Measurements from ENCODE around the gene CTSD. TPM values are rescaled to one million over a fixed set of nuclear protein-coding genes. Genes with fewer than 3 reads are reported as not detected.

Gene CTSD
- polyA plus RNA-seq, 2 of the 4 experiments (the other 2 are of a cell fraction), result 74.0 to 310 TPM

DNA sequence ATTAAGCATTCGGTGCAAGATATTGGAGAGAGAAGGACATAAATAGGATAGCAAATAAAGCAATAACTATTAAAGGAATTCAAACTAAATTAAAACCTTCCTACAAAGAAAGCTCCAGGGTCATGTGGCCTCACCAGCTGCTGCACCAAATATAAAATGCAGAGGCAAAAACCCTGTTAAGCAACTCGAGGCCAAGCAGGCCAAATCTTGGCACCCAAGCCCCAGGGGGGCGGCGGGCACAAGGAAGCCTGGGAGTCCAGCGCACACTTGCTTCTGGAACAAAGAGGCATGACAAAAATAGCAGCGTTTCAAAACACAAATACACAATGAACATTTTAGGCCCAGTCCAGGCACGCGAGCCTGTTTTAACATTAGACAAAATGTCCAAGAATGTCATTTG lies 46.0 kb downstream of the CTSD start:
- no peak overlapping the region for H3K27ac ChIP-seq
- no peak overlapping the region for H3K4me2 ChIP-seq
- no peaks in the 10 kb centered on the region for H3K9me3 ChIP-seq
- ChIA-PET POLR2A (no interaction called here), CTCF (interaction anchor here (0.7 to 2.4 kb wide), 9 partner anchors 13 to 814 kb away, joined by 3 to 16 read pairs (median 4); no protein-coding TSS in a partner anchor)
- ATAC-seq (no peak), FAIRE-seq (no peak), DNase-seq (ENCODE audit: low read depth in 1 of 2, low spot score in 1 of 2) (no peak)
- H3K4me1 ChIP-seq, result no peaks in the 10 kb centered on the region
- WGBS (ENCODE audit: missing lambda C conversion rate), result 71% methylated on average over 8 of the region's 8 CpGs
- TF ChIP-seq HEYL (CRISPR knock-in tag; IDR thresholded peaks at IDR 0.05), result no peak
- no peak for TF ChIP-seq CBX2 (IDR thresholded peaks at IDR 0.05; ENCODE audit: borderline replicate concordance, low read depth)
- no peak for TF ChIP-seq CHD2 (IDR thresholded peaks at IDR 0.05; ENCODE audit: low read length, partially characterized antibody)
- TF ChIP-seq, protein P1, sequence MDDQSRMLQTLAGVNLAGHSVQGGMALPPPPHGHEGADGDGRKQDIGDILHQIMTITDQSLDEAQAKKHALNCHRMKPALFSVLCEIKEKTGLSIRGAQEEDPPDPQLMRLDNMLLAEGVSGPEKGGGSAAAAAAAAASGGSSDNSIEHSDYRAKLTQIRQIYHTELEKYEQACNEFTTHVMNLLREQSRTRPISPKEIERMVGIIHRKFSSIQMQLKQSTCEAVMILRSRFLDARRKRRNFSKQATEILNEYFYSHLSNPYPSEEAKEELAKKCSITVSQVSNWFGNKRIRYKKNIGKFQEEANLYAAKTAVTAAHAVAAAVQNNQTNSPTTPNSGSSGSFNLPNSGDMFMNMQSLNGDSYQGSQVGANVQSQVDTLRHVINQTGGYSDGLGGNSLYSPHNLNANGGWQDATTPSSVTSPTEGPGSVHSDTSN (IDR thresholded peaks at IDR 0.05), result no peak
- no peak for TF ChIP-seq HDAC2 (IDR thresholded peaks at IDR 0.05)
- TF ChIP-seq SMC3 (IDR thresholded peaks at IDR 0.05), result no peak
- no peak for TF ChIP-seq RARB (CRISPR knock-in tag; IDR thresholded peaks at IDR 0.05)
- TF ChIP-seq GATA3 (IDR thresholded peaks at IDR 0.05; ENCODE audit: borderline replicate concordance), result no peak
- TF ChIP-seq ZNF302 (CRISPR knock-in tag; IDR thresholded peaks at IDR 0.05), result no peak
- no peak for TF ChIP-seq JUN (IDR thresholded peaks at IDR 0.05)
- no peak for TF ChIP-seq EHMT2 (IDR thresholded peaks at IDR 0.05; ENCODE audit: low read depth)
- TF ChIP-seq ESRRA (IDR thresholded peaks at IDR 0.05; ENCODE audit: borderline replicate concordance, low read length), result no peak
- no peak for TF ChIP-seq MAFK (IDR thresholded peaks at IDR 0.05; ENCODE audit: partially characterized antibody)
- TF ChIP-seq ZC3H11A (IDR thresholded peaks at IDR 0.05), result no peak
- TF ChIP-seq, protein P2, sequence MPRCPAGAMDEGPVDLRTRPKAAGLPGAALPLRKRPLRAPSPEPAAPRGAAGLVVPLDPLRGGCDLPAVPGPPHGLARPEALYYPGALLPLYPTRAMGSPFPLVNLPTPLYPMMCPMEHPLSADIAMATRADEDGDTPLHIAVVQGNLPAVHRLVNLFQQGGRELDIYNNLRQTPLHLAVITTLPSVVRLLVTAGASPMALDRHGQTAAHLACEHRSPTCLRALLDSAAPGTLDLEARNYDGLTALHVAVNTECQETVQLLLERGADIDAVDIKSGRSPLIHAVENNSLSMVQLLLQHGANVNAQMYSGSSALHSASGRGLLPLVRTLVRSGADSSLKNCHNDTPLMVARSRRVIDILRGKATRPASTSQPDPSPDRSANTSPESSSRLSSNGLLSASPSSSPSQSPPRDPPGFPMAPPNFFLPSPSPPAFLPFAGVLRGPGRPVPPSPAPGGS (IDR thresholded peaks at IDR 0.05), result no peak
- TF ChIP-seq HOXB5 (CRISPR knock-in tag; IDR thresholded peaks at IDR 0.05), result no peak
- no peak overlapping the region for H3K4me3 ChIP-seq

DNA sequence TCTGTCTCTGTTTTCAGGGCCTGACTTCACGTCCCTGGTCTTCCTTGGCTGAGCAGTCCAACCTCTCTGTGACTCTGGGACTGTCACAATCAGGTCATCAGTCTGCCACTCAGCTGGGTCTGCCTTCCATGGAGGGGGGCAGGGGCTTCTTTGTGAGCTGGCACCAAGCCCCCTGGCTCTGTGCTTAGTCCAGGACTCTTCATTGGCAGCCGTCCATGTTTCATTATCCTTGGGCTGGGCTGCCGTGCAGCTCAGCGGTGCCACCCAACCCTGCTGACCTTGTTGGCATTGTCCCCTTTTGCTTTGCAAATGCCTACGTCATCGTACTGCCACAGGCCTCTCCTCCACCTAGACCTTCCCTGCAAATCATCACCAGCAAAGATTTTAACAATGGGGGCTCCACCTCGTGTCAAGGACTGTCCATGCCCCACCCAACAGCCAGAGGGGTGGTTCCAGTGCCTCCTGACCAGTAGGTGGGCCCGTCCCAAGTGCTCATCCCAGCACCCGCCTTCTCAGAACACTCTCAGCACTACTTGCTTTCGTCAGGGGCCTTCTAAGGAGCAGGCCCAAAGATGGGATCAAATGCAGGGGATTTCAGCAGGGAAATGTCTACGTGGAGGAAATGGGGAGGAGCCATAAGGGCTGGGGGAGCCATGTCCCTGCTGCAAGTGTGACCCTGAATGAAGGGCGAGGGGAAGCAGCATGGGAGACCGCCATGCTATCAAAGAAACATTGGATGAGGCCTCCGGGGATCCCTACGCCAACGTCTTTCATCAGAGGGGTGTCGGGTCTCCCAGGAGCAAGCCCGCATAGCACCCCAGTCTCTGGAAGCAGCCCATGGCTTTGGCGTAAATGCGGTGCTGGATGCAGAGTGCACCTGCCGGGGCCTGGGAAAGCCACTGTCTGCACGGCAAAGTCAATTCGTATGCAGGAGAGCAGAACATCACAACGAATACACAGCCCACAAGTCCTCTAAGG lies 48.5 kb downstream of the CTSD start:
- no peak overlapping the region for H3K4me2 ChIP-seq
- no peak for DNase-seq (ENCODE audit: low read depth in 1 of 2, low spot score in 1 of 2)
- no peaks in the 10 kb centered on the region for H3K4me1 ChIP-seq
- H3K4me3 ChIP-seq, result no peak overlapping the region
- ChIA-PET POLR2A (no interaction called here), CTCF (interaction anchor here (0.7 to 3.6 kb wide), 5 partner anchors 7 to 167 kb away, joined by 3 to 25 read pairs (median 4); no protein-coding TSS in a partner anchor)
- H3K27ac ChIP-seq, result no peak overlapping the region
- TF ChIP-seq TP53 (CRISPR knock-in tag; IDR thresholded peaks at IDR 0.05), result no peak
- no peak for TF ChIP-seq NFE2L2 (conservative IDR thresholded peaks at IDR 0.05; ENCODE audit: low read length)
- no peak for TF ChIP-seq SMC3 (IDR thresholded peaks at IDR 0.05)
- FAIRE-seq, result no peak
- ATAC-seq, result no peak
- WGBS (ENCODE audit: missing lambda C conversion rate), result 74% methylated on average over 24 of the region's 24 CpGs
- H3K9me3 ChIP-seq, result no peaks in the 10 kb centered on the region

DNA sequence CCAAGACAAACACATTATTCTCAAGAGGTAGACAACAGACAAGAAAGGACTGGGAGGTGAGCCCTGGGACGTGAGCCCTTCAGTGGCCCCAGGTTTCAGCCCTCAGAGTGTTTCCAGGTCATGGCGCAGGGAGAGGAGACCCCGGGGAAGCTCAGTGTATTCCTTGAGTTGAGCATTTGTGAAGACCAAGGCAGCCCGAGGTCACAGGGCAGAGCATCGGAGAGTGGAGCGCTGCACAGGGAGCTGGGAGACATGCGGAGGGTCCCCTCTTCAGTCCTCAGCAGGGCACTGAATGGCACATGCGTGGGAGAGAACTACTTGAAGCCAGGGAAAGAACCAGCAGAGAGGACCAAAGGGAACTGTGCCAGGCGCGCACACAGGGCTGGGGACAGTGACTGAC lies 55.0 kb downstream of the CTSD start:
- no peak for ATAC-seq
- Histone ChIP-seq H3K4me3 (no peak overlapping the region), H3K4me1 (peaks cover 3% of the 10 kb centered on the region; the same call in 1 of the 3 replicates), H3K27ac (no peak overlapping the region), H3K4me2 (no peak overlapping the region), H3K9me3 (no peaks in the 10 kb centered on the region)
- DNase-seq (ENCODE audit: low read depth in 1 of 2, low spot score in 1 of 2), result no peak
- 64% methylated on average over 10 of the region's 10 CpGs for WGBS (ENCODE audit: missing lambda C conversion rate)
- POLR2A ChIA-PET, result no interaction called here
- CTCF ChIA-PET, result interaction anchor here (1.1 to 10.5 kb wide), 8 partner anchors 7 to 293 kb away, joined by 3 to 97 read pairs (median 4); partner anchors contain the start of gene SYT8
- FAIRE-seq, result no peak
- TF ChIP-seq, protein P3, sequence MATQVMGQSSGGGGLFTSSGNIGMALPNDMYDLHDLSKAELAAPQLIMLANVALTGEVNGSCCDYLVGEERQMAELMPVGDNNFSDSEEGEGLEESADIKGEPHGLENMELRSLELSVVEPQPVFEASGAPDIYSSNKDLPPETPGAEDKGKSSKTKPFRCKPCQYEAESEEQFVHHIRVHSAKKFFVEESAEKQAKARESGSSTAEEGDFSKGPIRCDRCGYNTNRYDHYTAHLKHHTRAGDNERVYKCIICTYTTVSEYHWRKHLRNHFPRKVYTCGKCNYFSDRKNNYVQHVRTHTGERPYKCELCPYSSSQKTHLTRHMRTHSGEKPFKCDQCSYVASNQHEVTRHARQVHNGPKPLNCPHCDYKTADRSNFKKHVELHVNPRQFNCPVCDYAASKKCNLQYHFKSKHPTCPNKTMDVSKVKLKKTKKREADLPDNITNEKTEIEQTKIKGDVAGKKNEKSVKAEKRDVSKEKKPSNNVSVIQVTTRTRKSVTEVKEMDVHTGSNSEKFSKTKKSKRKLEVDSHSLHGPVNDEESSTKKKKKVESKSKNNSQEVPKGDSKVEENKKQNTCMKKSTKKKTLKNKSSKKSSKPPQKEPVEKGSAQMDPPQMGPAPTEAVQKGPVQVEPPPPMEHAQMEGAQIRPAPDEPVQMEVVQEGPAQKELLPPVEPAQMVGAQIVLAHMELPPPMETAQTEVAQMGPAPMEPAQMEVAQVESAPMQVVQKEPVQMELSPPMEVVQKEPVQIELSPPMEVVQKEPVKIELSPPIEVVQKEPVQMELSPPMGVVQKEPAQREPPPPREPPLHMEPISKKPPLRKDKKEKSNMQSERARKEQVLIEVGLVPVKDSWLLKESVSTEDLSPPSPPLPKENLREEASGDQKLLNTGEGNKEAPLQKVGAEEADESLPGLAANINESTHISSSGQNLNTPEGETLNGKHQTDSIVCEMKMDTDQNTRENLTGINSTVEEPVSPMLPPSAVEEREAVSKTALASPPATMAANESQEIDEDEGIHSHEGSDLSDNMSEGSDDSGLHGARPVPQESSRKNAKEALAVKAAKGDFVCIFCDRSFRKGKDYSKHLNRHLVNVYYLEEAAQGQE (IDR thresholded peaks at IDR 0.05), result no peak
- no peak for TF ChIP-seq TP53 (CRISPR knock-in tag; IDR thresholded peaks at IDR 0.05)
- TF ChIP-seq FOSB (CRISPR knock-in tag; IDR thresholded peaks at IDR 0.05), result no peak
- TF ChIP-seq TFCP2L1 (CRISPR knock-in tag; IDR thresholded peaks at IDR 0.05), result no peak
- TF ChIP-seq, protein P4, sequence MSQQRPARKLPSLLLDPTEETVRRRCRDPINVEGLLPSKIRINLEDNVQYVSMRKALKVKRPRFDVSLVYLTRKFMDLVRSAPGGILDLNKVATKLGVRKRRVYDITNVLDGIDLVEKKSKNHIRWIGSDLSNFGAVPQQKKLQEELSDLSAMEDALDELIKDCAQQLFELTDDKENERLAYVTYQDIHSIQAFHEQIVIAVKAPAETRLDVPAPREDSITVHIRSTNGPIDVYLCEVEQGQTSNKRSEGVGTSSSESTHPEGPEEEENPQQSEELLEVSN (IDR thresholded peaks at IDR 0.05; ENCODE audit: borderline replicate concordance, low read depth), result no peak
- TF ChIP-seq SREBF2 (IDR thresholded peaks at IDR 0.05), result no peak
- no peak for TF ChIP-seq CEBPB (IDR thresholded peaks at IDR 0.05)
- no peak for TF ChIP-seq ZNF302 (CRISPR knock-in tag; IDR thresholded peaks at IDR 0.05)
- TF ChIP-seq, protein P1 (IDR thresholded peaks at IDR 0.05), result no peak
- TF ChIP-seq, protein P2 (IDR thresholded peaks at IDR 0.05), result no peak

Measured in A549 (cell line).